Skeletal muscle cell (primary cell): ENCODE measurements around the gene NEURL2.
A peak's percentile ranks its signal among the peaks of the same experiment; 100 is the strongest.

Experiments
- DNase-seq: peaks from one replicate; pipeline ENCODE4 v3.0.0-alpha.2; 2010; ENCODE audit warnings: low read depth
- H3K4me3 ChIP-seq: 2 replicates; pipeline ENCODE4 v1.5.1; 2011; ENCODE audit warnings: low read depth, mild to moderate bottlenecking, control low read depth, low read length, moderate library complexity

NEURL2 gene

GRCh38 chr20:45920462-45921336 is 29.7 kb upstream of the NEURL2 start:
- no peak for DNase-seq
- H3K4me3 ChIP-seq, result no peak overlapping the region

GRCh38 chr20:45919542-45920399 is 28.8 kb upstream of the NEURL2 start:
- peak; percentile 86 for DNase-seq
- H3K4me3 ChIP-seq, result no peak overlapping the region

- no peak for DNase-seq
- no peak overlapping the region for H3K4me3 ChIP-seq
Measured at GRCh38 chr20:45918779-45919537, 27.9 kb upstream of the NEURL2 start.

GRCh38 chr20:45918182-45918737 is 27.3 kb upstream of the NEURL2 start:
- peak; percentile 60 for DNase-seq

GRCh38 chr20:45917790-45918141 is 26.8 kb upstream of the NEURL2 start:
- no peak overlapping the region for H3K4me3 ChIP-seq
- peak; percentile 76 for DNase-seq

More at GRCh38 chr20:45918182-45918737, 27.3 kb upstream of the NEURL2 start:
- no peak overlapping the region for H3K4me3 ChIP-seq

GRCh38 chr20:45913116-45913515 is 22.1 kb upstream of the NEURL2 start:
- DNase-seq, result no peak
- no peak overlapping the region for H3K4me3 ChIP-seq

GRCh38 chr20:45912344-45912682 is 21.3 kb upstream of the NEURL2 start:
- peak overlapping the region; percentile 54 for H3K4me3 ChIP-seq
- DNase-seq, result no peak

GRCh38 chr20:45911486-45912343 is 20.7 kb upstream of the NEURL2 start, which contains the start of gene PLTP:
PLTP (minus strand) TSS chr20:45912155; CDS start chr20:45911452, 703 bp downstream.
- DNase-seq, result no peak
- peak within 1 kb of the TSS; percentile 54 for H3K4me3 ChIP-seq

- peak; percentile 99 for DNase-seq
- H3K4me3 ChIP-seq, result peak overlapping the region; percentile 54
Measured at GRCh38 chr20:45910670-45911485, 19.9 kb upstream of the NEURL2 start.

- peak overlapping the region; percentile 27 for H3K4me3 ChIP-seq
- DNase-seq, result no peak
Measured at GRCh38 chr20:45909817-45910669, 19.0 kb upstream of the NEURL2 start.

GRCh38 chr20:45909336-45909808 is 18.4 kb upstream of the NEURL2 start:
- no peak overlapping the region for H3K4me3 ChIP-seq
- no peak for DNase-seq

GRCh38 chr20:45908084-45908483 is 17.1 kb upstream of the NEURL2 start:
- DNase-seq, result no peak
- H3K4me3 ChIP-seq, result no peak overlapping the region

GRCh38 chr20:45907219-45907948 is 16.4 kb upstream of the NEURL2 start:
- no peak overlapping the region for H3K4me3 ChIP-seq

GRCh38 chr20:45905505-45906079 is 14.6 kb upstream of the NEURL2 start:
- no peak for DNase-seq

More at GRCh38 chr20:45907219-45907948, 16.4 kb upstream of the NEURL2 start:
- DNase-seq, result no peak

GRCh38 chr20:45904583-45905504 is 13.8 kb upstream of the NEURL2 start:
- no peak overlapping the region for H3K4me3 ChIP-seq
- no peak for DNase-seq

More at GRCh38 chr20:45905505-45906079, 14.6 kb upstream of the NEURL2 start:
- no peak overlapping the region for H3K4me3 ChIP-seq
